Colon (tissue), 2 donors: ENCODE data around the gene PRR27.
"Not testable (repeated sequence)": the region's sequence is repeated elsewhere in the genome, so short reads cannot be mapped to it uniquely, and the experiment has no call there.

Experiments
- FAIRE-seq: peaks from 2 replicates; lab custom pipeline; 2012; peaks lifted over from hg19 to GRCh38; lab: Jason Lieb, UNC
- donor health status: control.
- donor health status: control.

PRR27 gene

GRCh38 chr4:70203601-70204000, 49.6 kb downstream of the PRR27 start:
- no peak for FAIRE-seq

- not testable (repeated sequence) for FAIRE-seq
These were observed 58.7 kb downstream of the PRR27 start for GRCh38 chr4:70212752-70213151.
